NCI-H1092 treated with DMSO at 0.1 percent for 48 hours (cell line): ENCODE measurements around the gene MAP2K3.
"Not testable (repeated sequence)": the region's sequence is repeated elsewhere in the genome, so short reads cannot be mapped to it uniquely, and the experiment has no call there.

Experiments used
- DNase-seq: peaks from one replicate; lab custom pipeline; 2025; lab: John Stamatoyannopoulos, UW

The MAP2K3 gene

DNA sequence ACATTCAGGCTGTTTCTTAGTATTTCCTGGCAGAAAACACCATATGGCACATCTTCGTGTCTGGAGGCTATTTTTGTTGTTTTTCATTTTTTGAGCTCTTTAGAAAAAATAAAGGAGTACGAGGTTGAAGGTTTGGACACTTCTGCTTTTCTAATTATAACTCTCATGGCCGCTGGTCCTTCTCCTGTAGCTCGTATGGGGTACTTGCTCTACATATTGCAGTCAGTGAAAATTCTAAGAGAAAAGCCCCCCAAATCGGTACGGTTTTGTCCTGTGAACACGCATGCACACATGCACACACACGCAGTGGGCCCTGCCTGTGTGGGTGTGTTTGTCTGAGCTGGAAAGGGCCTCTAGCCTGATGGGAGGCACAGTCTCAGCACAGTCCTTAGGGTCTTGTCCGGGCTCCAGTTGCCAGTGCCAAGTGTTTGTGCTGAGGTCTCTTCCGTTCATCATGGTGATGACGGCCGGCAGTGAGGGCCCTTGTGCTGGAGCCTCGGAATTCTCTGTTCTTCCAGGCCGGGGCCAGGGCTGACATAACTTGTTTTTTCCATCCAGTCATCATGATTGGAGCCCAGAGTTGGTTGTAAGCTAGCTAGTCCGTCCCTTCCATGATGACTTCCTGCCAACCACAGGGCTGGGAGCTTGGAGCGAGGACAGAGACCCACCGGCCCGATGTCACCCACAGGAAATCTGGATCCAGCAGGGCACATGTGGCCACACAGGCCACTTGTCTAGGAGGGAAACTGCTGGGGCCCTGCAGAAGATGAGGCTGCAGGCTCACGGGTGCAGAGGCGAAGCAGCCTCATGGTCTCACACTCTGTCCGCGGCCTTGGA, 26.5 kb downstream of the MAP2K3 start:
- DNase-seq = not testable (repeated sequence)

- DNase-seq = no peak
These were observed 28.8 kb downstream of the MAP2K3 start for GRCh38 chr17:21313320-21313719.

DNA sequence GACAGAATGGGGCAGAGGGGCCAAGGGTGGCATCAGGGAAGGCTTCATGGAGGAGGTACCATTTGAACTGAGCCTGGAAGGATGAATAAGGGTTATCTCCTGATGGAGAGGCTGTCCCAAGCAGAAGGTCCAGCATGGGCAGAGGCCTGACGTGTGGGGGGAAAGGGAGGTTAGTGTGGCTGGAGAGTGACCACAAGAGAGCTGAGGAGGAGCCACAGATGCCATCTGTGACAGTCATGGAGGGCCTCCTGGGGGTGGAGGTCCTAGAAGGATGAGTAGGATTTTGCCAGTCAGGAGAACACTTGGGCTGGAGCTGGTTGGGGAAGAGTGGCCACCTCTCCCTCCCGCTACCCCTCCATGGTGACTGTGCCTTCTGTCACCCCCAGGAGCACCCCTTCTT, 29.2 kb downstream of the MAP2K3 start:
- not testable (repeated sequence) for DNase-seq

GRCh38 chr17:21314261-21314664, 29.8 kb downstream of the MAP2K3 start:
- DNase-seq = not testable (repeated sequence)

DNA sequence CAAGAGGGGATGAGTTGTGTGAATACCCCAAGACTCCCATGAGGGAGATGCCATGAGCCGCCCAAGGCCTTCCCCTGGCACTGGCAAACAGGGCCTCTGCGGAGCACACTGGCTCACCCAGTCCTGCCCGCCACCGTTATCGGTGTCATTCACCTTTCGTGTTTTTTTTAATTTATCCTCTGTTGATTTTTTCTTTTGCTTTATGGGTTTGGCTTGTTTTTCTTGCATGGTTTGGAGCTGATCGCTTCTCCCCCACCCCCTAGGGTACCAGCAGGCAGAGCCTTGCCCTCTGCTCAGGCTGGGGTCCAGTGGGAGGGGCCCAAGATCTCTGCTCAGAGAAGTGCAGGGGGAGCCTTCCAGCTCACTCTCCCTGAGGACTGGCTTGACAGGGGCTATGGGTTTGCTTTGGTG, 30.2 kb downstream of the MAP2K3 start:
- DNase-seq = not testable (repeated sequence)

DNA sequence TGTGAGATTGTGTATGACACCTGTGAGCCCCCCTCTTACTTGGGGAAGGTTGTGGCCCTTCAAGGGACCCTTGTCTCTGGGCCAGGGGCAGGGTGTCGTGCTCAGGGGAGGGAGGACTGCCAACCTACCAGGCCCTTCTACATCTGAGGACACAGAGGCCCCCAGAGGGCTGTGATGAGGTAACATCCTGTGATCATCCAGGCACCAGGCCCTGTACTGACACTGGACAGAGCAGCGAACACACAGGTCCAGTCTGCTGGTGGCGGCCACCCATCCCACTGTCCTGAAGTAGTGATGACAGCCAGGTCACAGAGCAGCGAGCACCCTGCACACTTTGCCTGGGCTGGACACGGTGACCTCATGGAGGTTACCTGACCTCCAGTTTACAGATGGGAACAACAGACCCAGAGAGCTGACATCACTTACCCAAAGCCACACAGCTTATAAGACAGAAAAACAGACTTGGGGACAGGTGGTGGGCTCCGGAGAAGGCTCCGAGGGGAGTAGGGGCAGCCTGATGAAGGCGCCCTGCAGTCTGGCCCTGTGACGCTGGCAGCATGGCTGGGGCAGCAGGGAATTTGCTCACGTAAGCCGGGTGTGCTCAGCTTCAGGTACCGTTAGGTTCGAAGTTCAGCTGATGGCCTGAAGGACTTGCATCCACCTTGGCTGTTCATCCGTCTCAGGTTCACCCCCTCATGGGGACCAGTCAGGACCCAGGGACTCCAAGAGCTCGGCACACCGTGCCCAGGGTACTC, 30.9 kb downstream of the MAP2K3 start:
- DNase-seq = not testable (repeated sequence)

GRCh38 chr17:21316212-21316886, 31.8 kb downstream of the MAP2K3 start:
- not testable (repeated sequence) for DNase-seq

- peak; percentile 12 for DNase-seq
These were observed 32.5 kb downstream of the MAP2K3 start for GRCh38 chr17:21316887-21317500.

- DNase-seq = not testable (repeated sequence)
These were observed 33.3 kb downstream of the MAP2K3 start for GRCh38 chr17:21317821-21318220.

DNA sequence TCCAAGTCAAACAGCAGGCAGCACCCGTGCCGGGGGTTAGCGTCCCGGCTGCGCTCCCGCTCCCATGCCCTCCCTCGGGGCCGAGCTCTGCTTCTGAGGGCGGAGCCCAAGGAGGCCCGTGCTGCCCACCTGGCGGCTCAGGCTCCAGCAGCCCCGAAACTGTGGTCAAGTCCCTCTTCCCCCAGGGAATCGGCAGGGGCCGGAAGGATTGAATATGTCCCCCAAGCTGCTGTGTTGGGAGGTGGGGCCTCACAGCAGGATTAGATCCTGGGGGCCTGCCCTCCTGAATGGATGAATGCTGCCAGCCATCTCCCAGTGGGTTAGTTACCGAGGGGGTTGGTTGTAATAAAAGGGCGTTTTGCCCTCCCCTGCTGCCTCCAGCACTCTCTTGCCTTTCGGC, 33.9 kb downstream of the MAP2K3 start:
- DNase-seq = no peak

DNA sequence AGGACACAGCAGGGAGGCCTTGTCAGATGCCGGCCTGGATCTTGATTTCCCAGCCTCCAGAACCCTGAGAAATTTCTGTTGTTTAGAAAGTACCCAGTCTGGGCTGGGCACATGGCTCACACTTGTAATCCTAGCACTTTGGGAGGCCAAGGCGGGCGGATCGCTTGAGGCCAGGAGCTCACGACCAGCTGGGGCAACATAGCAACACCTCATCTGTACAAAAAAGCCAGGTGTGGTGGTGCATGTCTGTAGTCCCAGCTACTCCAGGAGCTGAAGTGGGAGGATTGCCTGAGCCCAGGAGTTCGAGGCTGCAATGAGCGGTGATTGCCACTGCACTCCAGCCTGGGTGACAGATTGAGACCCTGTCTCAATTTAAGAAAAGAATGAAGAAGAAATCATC, 34.3 kb downstream of the MAP2K3 start:
- not testable (repeated sequence) for DNase-seq

DNA sequence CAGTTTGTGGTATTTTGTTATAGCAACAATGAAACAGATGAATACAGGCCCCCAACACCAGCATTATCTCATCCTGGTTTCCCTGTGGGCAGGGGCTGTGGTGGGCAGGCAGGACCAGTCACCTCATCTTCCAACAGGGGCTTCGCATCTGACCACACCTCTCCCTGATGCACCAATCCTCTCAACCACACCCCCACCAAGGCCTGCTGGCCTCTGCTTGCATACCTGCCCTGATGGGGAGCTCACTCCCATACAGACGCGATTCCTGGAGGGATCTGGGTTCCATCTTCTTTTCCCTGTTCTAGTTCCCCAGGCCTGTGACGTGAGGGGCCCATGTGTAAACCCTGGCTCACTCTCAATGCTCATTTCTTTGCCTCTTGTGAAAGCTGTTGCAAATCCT, 34.7 kb downstream of the MAP2K3 start:
- DNase-seq = not testable (repeated sequence)

DNA sequence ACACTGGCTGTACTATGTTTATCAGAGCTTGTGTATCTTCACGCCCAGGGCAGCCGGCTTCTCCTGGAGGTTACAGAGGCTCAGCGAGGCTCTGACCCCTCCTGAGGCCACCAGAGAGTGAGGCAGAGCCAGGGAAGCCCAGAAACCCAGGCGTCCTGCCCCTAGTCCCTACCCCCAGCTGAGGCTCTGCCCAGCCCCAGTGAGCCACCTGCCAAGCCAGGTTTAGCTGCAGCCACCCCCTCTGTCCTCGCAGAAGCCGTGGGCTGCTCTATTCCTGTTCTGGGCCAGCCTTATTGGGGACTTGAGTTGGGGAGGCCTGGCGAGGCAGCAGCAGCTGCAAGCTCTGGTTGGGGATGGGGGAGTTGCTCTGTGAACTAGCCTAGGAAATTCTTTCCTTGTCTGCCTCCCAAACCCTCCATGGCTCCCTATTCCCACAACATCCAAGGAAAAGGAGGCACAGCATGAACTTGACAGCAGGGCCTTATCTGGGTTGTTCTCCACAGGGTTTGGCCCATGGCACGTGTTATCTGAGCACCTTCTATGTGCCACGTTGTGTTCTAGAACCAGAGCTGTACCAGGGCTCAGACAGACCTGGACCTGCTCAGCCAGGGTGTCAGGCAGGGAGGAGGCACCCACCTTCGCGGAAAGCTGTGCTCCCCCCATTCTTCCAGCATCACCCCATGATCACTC, 35.3 kb downstream of the MAP2K3 start:
- not testable (repeated sequence) for DNase-seq

DNA sequence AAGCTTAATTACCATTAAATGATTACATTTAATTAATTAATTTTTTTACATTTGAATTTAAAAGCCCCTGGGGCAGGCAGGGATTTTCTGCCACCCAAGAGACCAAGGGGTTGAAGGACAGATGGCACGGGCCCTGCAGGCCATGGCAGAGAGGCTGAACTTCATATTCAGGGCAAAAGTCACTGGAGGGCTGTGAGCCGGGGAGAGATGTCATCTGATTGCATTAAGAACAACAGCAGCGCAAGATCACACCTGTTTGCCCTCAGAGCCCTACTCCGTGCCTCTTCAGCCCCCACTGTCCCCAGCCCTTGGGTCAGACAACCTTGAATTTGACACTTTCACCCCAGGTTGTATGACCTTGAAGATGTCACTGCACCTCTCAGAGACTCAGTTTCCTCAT, 35.9 kb downstream of the MAP2K3 start:
- not testable (repeated sequence) for DNase-seq

DNA sequence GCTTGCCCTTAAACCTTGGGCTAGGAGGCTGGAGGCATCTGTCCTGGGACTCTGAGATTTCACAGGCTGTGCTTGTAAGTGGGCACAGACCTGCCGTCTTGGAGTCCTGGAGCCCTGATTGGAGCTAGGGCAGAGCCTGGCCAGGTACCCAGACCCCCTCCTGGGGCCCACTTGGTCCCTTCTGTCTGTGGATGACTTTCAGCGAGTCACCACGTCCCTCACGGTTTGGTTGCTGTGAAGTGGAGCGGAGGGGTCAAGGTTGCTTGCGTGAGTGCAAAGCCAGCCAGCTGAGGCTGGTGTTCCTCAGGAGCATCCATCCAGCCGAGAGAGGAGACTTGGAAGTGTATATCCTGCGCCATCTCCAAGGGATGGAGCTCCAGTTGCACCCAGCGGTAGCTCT, 36.5 kb downstream of the MAP2K3 start:
- not testable (repeated sequence) for DNase-seq

DNA sequence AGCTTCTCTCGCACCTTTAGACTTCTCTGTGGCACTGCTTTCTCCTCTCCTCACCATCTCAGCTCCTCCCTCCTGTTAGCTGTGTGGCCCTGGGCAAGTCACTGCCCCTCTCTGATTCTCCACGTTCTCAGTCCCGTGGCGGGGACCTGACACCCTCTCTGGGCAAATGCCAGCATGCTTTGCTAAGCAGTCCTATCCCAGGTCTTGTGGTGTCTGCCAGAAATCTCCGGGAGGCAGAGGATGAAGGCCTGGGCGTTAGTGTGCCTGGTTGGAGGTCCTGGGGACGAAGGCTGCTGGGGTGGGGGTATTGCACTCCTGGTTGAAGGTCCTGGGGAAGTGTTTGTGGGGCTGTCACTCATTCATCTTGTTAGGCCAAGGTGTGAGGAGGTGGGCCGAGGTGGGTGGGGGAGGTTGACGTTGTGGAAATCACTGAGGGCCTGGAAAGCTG, 37.3 kb downstream of the MAP2K3 start:
- DNase-seq = not testable (repeated sequence)

GRCh38 chr17:21323257-21324111, 39.0 kb downstream of the MAP2K3 start:
- DNase-seq = not testable (repeated sequence)

DNA sequence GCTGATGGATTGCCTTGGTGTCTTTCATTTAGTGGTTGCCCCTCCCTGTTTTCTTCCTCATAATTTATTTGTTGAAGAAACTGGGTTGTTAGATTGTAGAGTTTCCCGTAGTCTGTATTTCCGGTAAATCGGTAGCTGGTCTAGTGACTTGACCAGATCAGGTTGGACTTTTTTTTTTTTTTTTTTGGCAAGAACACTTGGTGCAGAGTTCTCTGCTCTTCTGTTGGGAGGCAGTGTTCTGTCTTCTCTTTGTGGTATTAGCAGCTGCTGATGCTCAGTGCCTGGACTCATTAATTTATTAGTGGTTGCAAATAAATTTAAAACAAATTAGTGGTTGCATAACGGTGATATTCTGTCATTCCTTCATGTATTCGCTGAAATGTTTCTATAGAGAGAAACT, 40.2 kb downstream of the MAP2K3 start:
- not testable (repeated sequence) for DNase-seq

DNA sequence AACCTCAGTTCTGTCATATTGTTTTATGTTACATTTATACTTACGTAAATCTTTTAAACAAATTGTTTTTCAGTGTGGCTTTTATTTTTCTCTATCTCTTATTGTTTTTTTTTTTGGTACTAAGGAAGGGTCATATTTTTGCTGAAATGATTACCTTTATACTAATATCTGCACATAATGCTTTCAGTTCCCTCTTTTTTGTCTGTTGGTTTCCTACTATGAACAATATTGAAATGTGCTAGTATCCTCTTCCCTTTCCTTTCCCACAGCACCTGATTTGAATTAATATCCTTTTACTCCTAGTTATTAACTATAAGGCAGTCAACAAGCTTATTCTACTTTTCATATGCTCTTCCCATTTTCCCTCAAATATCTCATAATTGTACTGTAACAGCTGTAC, 43.4 kb downstream of the MAP2K3 start:
- not testable (repeated sequence) for DNase-seq

DNA sequence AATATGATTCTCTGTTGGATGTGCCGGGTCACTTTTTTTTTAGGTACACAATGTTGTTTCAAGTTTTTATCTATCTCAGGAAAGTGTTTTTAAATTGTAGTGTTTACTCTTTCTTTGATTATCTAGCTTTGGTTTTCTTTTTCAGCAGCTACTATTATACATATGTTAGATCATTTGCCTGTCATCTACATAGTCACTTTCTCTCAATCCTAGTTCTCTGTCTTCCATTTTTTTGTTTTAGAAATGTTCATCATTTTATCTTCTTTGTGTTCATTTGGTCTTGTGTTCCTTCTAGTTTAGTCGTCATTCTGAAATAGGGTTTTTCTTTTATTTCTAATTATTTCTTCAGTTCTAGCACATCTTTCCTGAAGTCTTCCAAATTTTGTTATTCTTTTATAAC, 44.3 kb downstream of the MAP2K3 start:
- DNase-seq = not testable (repeated sequence)
